Pancreas (tissue), 10 donors: ENCODE results near the gene ZNF830. TPM values are rescaled to one million over a fixed set of nuclear protein-coding genes. Genes with fewer than 3 reads are reported as not detected.
A peak's percentile ranks its signal among the peaks of the same experiment; 100 is the strongest.

Experiments
- ATAC-seq, 4 donors: fragments of 200-7000 bp; cut with Tn5 transposase; one replicate each; pipeline versions ENCODE4 v1.8.0 to v1.9.1; 2020; ENCODE audit warnings: mild to moderate bottlenecking in 4 of 4, moderate library complexity in 4 of 4
- DNase-seq, 6 donors: peaks; one replicate each; pipeline ENCODE4 v3.0.0-alpha.2; 2020
- FAIRE-seq: peaks from 2 replicates; lab custom pipeline; 2012; peaks lifted over from hg19 to GRCh38; lab: Jason Lieb, UNC
- H3K27ac ChIP-seq, 4 donors: fragments of 200-600 bp; sonication (generic); 1 replicate in 3 of 4; 2 replicates in 1 of 4; pipeline versions ENCODE4 v1.5.0 to v1.8.0; 2020
- H3K27me3 ChIP-seq, 4 donors: fragments of 200-600 bp; one replicate each; pipeline ENCODE4 v1.8.0; 2021
- H3K36me3 ChIP-seq, 3 donors: fragments of 200-600 bp; sonication (generic) in 1 of 3; one replicate each; pipeline versions ENCODE4 v1.5.0 to v1.8.0; 2020 to 2021
- H3K4me1 ChIP-seq, 3 donors: fragments of 200-600 bp; one replicate each; pipeline ENCODE4 v1.8.0; 2021
- H3K4me3 ChIP-seq, 4 donors: fragments of 200-600 bp; sonication (generic) in 2 of 4; one replicate each; pipeline versions ENCODE4 v1.5.0 to v1.8.0; 2020 to 2021
- H3K9me3 ChIP-seq, 4 donors: fragments of 200-600 bp; one replicate each; pipeline ENCODE4 v1.8.0; 2021
- CTCF ChIP-seq, 4 donors: fragments of 200-600 bp; sonication (generic) in 3 of 4; IDR thresholded peaks; one replicate each; pipeline versions ENCODE4 v1.5.0 to v1.8.0; 2021; ENCODE audit warnings: antibody characterized with exemption in 4 of 4
- WGBS, 2 donors: extraction: QIAGEN DNeasy Blood & Tissue Kit; methylation state at CpG; one replicate each; pipeline ENCODE4 v1.1.7; 2013; 5-methylcytosine and 5-hydroxymethylcytosine counted together
- intact Hi-C, 3 donors: fragments of 100-400 bp; cut with DNase I; formaldehyde crosslinking; loops; one replicate each; pipeline versions ENCODE4 v1.11.1 to v1.14.2; 2022
- polyA plus RNA-seq, 2 donors: library from polyadenylated mRNA; stranded (reverse); fragments of 200-250 nt; gene quantifications; one replicate each; pipeline ENCODE4 v1.2.3, GENCODE V29; 2013
- total RNA-seq, 6 donors: library from RNA; stranded (reverse); fragmentation: NEBNext Ultra II Directional in 4 of 6; extraction: Animal tissue kit (Norgen Biotek cat#: 25700) in 4 of 6; gene quantifications; one replicate each; pipeline versions ENCODE4 v1.2.1 to v1.2.4, GENCODE V29; 2021 to 2023
- donor health status: healthy with polysubstance abuse.
- donor health status: DM: no; HTN: no; CAD: no; lungs with moderate emphysema.
- donor health status: DM: no; HTN: no; CAD: no.
- donor health status: control.
- donor health status: control.
- donor health status: Bipolar disorder and iron deficiency.
- donor health status: DM: yes; HTN: yes; CAD: no.
- donor health status: DM: no; HTN: no; CAD: no.
- donor health status: DM: no; HTN: no; CAD: no.
- donor health status: DM: yes; HTN: yes; CAD: no.

ZNF830 gene
- total and polyA plus RNA-seq, 8 donors, result 3.8 to 9.7 (median 5.7) TPM

GRCh38 chr17:34974794-34975785 is 13.8 kb downstream of the ZNF830 start:
- WGBS, 2 donors, result 77 to 81% methylated on average over 3 of the region's 3 CpGs
- H3K9me3 ChIP-seq, result no peaks in the 10 kb centered on the region
- FAIRE-seq (no peak), ATAC-seq (no peak), DNase-seq (no peak)
- H3K27ac ChIP-seq, result no peak overlapping the region
- intact Hi-C loops, result no loop called here
- H3K4me1 ChIP-seq, result peaks cover 0 to 3% (median 0%) of the 10 kb centered on the region in 3 donors
- H3K27me3 ChIP-seq, result no peaks in the 10 kb centered on the region
- H3K4me3 ChIP-seq, result no peak overlapping the region
- H3K36me3 ChIP-seq, result no peaks in the 10 kb centered on the region
- TF ChIP-seq CTCF (IDR thresholded peaks at IDR 0.05), result no peak

- intact Hi-C loops, result no loop called here
- no peaks in the 10 kb centered on the region for H3K36me3 ChIP-seq
- H3K27me3 ChIP-seq, result no peaks in the 10 kb centered on the region
- no peak for ATAC-seq
- no peak for DNase-seq
- WGBS, 2 donors, result 90 to 93% methylated on average over 7 of the region's 7 CpGs
- no peaks in the 10 kb centered on the region for H3K9me3 ChIP-seq
- no peak for TF ChIP-seq CTCF (IDR thresholded peaks at IDR 0.05)
- H3K4me3 ChIP-seq, result no peak overlapping the region
- H3K4me1 ChIP-seq, result peaks cover 0 to 13% (median 0%) of the 10 kb centered on the region in 3 donors
- no peak for FAIRE-seq
- H3K27ac ChIP-seq, result no peak overlapping the region
These were observed 17.8 kb downstream of the ZNF830 start for GRCh38 chr17:34979153-34979552.

- Histone ChIP-seq H3K27ac (peak overlapping the region; percentile 98 to 99 (median 98)), H3K36me3 (no peaks in the 10 kb centered on the region), H3K27me3 (no peaks in the 10 kb centered on the region), H3K9me3 (no peaks in the 10 kb centered on the region), H3K4me1 (peaks cover 0 to 13% (median 0%) of the 10 kb centered on the region in 3 donors), H3K4me3 (peak overlapping the region; percentile 85 to 96 (median 91))
- no peak for TF ChIP-seq CTCF (IDR thresholded peaks at IDR 0.05)
- FAIRE-seq (no peak), ATAC-seq (no peak), DNase-seq (no peak)
- 21 to 24% methylated on average over 15 of the region's 15 CpGs for WGBS, 2 donors
- intact Hi-C loops, result no loop called here
These were observed 18.5 kb downstream of the ZNF830 start for GRCh38 chr17:34979650-34980352.

- intact Hi-C loops, result no loop called here
- DNase-seq, result peak; percentile 93 to 98 (median 95)
- no peaks in the 10 kb centered on the region for H3K36me3 ChIP-seq
- H3K27me3 ChIP-seq, result no peaks in the 10 kb centered on the region
- TF ChIP-seq CTCF (IDR thresholded peaks at IDR 0.05), result no peak
- H3K27ac ChIP-seq, result peak within 1 kb of the TSS; percentile 98 to 99 (median 98)
- H3K4me1 ChIP-seq, result peaks cover 0 to 13% (median 0%) of the 10 kb centered on the region in 3 donors
- FAIRE-seq, result no peak
- peak within 1 kb of the TSS; percentile 85 to 96 (median 91) for H3K4me3 ChIP-seq
- no peaks in the 10 kb centered on the region for H3K9me3 ChIP-seq
- peak; percentile 88 to 94 (median 92) for ATAC-seq
- 1% methylated on average over 28 to 39 of the region's 39 CpGs for WGBS, 2 donors
These were observed 19.0 kb downstream of the ZNF830 start, which contains the start of gene LIG3 for GRCh38 chr17:34980353-34980680. Gene LIG3 (plus strand): TSS chr17:34980512. CDS start chr17:34983006, 2,494 bp downstream.
